Stimulated activated CD4-positive, alpha-beta T cell treated with anti-CD3 and anti-CD28 coated beads, Interleukin-15, amount 100 ng/mL, for 24 hours (primary cell): ENCODE results near the gene SLC23A3.

Experiments used
- DNase-seq: peaks from one replicate; pipeline ENCODE4 v3.0.0-alpha.2; 2020

Gene SLC23A3

DNA sequence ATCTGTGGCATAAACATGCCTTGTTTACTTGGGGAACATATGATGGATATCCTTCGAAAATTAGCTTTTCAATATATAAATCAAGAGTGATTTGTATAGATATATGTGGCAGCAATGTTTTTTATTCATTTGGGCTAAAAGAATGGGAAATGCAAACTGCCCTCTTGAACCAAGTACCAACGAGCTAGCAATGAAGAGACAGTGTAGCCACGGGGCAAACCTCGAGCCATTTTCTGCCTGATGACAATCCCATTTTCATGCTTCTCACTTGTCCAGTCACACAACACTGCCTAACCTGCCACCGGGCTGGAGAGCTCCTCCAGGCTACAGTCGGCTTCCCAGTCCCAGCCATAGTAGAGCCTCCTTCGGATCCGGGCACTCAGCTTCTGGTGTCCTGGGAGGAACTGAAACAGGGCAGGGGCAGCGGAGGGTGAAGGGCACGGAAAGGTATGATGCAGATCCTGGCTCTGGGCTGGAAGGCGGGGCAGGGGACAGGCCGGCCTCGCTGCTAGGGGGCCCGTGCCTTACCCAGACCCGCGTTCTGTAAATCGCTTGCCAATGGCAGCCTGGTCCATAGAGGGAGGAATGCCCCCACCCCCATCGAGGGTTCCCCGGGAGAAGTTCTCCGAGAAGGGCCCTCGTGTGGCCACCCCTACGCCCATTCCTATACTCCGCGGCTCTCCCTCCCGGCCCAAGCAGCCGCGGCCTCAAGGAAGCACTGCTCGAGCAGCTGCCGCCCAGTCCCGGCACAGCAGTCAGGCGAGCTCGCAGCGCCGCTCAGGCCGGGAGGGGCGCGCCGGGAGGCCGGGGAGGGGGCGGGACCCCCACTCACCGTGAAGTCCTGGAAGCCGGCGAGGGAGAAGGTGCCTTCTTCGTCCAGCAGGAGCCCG is 6.3 kb upstream of the SLC23A3 start:
- peak; percentile 59 for DNase-seq

DNA sequence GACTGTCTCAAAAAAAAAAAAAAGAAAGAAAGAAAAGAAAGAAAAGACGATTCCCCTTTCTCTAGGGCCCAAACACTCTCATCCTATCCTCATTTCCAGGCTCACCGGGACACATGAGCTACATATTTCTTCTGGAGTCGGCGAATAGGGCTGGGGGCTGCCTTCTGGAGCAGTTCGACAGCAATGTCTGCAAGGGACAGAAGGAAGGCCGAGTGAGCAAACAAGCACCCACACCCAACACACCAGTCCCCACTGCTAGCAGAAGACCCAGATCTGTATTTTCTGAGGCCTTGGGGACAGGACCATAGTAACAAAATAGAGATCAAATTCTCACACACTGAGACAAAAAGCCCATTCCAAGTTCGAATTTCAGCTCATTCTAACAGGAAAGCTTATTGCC is 5.7 kb upstream of the SLC23A3 start:
- DNase-seq = no peak

DNA sequence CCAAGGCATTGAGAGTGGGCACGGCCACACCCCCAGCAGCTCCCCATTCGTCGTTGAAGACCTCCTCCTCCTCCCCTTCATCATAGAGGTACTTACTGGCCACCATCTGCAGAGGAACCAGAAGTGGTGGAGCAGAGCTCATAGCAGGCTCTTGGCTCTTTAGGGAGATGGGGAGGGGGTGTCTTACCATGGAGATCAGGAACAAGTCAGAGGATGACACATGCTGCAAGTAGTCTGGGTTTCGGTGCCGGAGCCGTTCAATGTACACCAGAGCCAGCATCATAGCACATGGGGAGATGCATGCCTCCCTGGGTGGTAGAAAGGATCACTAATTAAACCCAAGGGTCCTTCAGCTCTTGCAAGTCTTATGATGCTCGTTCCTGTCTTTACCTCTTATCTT is 5.0 kb upstream of the SLC23A3 start:
- DNase-seq = no peak

DNA sequence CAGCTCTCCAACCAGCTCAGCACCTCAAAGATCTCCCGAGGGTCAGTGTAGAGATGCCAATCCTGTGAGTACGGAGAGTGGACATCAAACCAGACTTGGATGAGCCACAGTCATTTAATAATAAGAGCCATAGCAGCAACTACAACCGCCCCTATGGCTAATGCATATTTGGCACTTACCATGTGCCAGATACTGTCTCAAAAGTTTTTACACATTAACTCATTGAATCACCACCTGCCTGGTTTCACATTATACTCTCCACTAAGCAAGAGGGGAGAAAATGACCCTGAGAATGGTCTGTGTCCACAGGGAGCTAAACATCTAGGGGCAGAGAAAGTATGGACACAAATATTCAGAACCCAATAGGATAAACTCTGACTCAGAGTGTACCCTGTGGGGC is 4.3 kb upstream of the SLC23A3 start:
- DNase-seq = no peak

DNA sequence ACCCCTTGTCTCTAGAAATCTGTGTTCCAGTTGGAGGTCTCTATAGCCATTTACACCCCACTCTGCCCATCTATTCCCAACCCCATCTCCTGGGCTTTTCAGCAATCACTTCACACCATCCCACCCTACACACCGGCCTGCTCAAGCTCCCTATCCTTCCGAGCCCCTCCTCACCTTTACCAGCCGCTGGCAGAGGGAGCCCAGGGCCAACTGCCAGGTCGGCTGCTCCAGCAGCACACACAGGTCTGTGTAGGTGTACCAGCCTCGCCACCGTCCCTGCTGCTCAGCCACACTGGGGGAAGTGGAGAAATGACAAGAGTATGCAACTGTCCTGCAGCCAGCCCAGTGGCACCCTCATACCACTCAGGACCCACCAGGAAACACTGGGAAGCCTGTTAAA is 3.3 kb upstream of the SLC23A3 start:
- DNase-seq = no peak

DNA sequence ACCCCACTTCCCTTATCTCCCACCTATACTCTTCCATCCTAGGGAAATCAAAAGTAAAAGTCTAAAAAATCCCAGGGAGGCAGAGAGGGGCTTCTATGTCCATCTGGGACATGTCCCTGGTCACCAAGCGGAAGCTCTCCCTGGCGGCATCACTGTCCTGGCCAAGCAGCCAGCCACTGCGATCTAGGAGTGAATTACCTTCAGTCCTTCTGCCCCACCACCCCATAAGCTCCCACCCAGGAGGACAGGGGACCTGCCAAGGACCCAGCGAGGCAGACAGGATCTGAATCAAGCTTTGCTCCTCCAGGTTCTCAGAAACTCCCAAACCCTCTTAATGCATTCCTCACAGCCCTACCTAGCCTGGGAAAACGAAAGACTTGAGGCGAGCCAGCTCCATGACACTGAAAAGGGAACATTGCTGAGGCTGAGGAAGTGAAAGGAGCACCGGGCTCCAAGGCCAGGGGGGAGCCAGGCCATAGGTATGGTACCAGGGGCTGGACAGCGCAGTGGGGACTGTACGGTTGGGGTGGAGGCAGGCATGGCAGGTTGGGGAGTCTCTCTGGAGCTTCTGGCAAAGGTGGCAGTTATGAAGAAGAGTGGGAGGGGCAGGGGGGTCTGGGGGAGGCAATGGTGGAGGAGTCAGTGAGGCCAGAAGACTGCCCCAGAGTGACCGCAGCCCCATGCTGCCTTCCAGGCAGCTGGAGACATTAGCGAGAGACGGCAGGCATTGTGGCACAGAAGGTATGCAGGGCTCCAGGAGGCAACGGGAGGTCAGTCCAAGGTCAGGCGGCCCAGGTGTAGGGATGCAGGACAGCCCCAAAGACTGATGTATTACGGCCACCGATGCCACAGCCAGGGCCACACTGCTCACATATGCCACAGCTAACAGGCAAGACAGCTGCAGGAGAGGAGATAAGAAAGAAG is 2.7 kb upstream of the SLC23A3 start:
- DNase-seq = no peak

DNA sequence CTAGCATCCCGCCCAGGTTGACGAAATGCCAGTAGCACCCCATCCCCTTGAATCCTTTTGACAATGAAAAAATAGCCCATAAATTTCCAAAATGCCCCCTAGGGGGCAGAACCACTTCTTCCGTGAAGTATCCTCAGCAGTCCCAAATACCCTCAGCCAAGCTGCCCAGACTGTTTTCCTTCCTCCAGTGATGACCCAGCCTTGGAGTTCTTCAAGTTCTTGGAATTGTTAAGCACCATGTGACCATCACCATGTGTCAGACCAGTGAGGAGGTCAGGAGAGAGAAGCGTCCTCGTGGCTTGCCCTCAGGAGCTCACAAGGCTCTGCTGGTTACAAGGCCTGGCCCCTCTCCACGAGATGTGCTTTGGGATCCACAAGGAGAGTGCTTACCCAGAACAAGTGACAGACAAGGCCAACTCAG is 1.4 kb upstream of the SLC23A3 start:
- peak; percentile 40 for DNase-seq

DNA sequence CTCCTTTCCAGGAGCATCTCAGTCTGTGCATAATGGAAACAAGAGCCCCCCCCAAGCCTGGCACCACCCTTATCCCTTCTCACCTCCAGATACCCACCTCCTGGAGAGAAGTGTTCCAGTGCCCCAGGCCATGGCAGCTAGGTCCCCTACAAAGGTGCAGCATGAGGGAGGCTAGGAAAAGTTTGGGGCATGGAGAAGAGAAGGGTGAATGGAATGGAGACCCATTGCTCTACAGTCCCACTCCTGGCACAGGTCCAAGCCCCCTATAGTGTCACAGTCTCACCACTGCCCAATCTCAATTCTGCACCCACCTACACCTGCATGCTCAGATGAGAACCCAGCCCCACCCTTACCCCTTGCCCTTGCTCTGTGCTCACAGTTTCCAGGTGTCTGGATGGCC is 897 bp downstream of the SLC23A3 start:
- no peak for DNase-seq

DNA sequence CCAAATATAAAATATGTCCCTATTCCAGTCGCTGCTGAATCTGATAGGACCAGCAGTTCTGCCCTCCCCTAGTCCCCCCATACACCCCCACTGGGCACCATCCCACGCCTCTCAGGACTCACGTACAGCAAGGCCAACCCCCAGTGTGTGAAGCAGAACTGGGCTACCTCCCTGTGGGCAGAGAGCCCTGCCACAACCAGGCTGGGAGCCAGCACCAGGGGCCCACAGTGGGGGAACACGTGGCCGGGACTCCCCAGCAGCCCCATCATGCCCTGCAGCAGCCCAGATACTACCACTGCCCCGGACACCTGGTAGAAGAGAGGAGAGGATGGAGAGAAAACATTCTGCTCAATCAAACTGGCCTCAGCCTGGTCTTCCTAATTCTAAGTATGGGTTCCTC is 1.3 kb downstream of the SLC23A3 start:
- no peak for DNase-seq

DNA sequence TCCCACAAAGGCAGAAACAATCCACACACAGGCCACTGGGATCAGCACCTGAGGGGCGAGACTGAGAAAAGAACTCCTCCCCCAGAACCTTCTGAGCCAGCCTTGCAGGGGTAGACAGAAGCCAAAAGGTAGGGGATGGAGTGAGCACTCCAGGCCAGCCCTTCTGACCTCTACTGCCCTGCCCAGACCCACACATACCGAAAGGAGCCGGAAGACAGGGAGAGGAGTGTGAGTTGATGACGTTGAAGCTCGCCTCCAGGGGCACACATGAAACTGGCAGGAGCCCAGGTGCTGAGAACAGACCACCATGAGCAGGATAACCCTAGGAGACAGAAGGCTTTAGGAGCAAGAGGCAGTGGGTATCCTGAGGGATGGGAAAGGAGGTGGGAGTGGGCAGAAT is 1.8 kb downstream of the SLC23A3 start:
- DNase-seq = no peak

DNA sequence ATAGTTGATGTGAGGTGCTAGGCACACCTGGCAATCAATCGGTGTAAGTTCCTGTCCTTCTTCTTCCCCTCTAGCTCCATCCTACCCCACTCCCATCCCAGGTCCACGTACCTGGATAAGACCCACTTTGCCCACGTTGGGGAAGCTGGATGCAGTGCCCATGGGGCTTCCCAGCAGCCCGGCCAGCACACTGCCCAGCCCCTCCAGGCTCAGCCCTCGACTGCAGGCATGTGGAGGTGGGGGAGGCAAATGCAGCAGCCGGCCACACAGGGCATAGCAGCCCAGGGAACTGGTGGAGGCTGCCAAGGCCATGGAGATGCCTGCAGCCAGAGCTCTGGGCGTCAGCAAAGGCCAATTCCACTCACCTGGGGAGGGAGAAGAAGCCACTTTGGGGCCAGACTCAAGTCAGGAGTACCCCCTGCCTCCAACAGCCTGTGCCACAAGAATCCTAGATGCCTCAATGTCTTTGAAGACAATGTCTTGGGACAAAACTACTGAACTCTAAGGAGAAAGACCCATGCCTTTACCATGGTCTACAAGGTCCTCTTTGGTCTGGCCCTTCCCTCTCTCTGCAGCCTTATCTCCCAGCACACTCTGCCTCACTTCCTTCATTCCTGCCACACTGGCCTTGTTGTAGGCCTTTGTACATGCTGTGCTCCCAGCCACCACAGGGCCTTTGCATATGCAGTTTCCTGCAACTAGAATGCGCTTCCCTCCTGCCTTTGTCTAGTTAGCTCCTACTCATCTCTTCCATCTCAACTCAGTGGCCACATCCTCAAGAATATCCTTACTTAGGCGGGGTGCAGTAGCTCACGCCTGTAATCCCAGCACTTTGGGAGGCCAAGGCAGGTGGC is 4.5 kb downstream of the SLC23A3 start:
- no peak for DNase-seq

DNA sequence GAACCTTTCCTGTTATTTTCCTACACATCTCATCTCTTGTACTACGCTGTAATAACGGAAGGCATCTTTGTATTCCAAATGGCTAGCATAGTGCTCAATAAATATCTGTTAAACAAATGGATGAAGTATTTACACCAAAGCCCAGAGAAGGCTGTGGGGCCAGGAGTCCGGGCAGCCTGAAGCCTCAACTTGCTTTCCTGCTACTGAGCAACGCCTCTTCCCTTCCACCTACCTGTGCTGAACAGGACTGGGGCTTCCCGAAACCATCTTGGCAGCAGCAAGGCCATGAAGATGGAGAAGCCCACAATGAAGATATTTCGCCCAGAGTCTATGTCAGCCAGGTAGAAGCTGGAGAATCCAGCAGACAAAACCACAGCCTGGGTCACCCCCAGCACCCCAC is 6.7 kb downstream of the SLC23A3 start:
- DNase-seq = no peak

DNA sequence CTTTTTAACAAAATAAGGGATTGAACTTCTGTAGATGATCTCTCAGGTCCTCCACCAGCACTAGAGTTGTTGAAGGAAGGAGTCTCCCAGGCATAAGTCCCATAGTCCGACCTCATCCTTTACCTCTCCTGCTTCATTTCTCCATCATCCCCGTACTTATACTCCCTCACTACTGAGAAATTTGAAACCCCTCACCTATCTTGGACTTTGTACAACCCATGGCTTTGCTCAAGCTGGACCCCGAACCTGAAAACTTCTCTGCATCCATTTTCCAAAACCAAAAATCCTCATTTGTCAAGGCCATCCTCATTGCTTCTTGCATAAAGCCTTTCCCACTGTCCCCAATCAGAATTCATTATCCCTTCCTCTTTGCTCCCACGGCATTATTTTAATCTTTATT is 8.7 kb downstream of the SLC23A3 start:
- DNase-seq = no peak

DNA sequence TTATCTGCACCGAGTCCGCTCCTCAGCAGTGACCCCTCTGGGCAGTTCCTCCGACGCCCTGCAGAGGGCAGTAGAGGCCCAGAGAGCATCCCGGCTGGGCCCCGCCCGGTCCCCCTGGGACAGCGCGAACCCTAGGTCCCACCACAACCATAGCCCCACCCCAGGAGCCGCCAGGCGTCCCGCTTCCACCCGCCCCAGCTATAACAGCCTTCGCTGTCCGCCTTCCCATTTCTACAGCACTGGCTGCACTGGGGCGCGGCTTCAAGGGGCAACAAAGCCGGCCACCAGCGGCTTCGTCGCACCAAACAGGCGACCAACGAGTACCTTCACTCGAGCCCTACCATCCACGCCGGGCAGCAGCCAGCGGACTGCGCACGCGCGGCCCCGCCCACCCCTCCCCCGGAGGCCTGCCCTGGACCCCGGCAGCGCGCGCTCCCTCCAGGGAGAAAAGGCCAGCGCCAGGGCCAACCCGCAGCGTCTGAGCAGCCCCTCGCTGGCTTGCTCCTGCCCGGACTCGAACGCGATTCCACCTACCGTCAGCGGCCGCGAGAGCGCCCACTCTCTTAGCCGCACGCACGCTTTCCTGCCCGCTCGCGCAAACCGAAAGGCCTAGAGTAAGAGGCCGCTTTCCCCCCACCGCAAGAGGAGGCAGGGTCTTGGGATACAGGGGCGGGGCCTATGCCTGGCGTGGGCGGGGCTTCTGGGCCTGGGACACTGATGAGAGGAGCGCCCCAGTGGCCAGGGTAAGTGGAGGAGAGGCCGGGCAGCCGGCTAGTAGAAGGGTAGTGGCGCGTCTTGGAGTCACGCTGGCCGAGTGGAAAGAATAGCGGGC is 9.4 kb downstream of the SLC23A3 start, which contains the start of gene NHEJ1:
Gene NHEJ1, minus strand, starts transcription at position 630 of the 832 bp plus-strand sequence. CDS start 2,453 bp downstream, outside the sequence.
- peak; percentile 97 for DNase-seq

DNA sequence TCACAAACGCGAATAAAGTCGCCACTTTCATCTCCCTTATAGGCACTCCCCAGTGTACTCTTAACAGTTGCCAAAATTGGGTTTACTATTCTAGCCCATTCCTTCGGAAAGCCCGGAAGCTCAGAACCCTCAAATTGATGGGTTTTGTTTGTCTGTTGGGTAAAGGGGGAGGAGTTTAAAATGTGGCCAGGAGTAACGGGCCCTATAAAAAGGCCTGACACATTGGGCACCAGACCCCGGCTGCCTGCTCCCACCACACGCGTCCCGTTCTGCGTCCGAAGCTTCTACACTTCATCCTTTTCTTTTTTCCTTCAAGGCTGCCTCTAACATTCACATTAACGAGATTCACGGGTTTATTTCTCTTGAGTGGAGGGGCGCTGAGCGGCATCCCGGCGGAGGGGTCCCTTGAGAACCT is 10.1 kb downstream of the SLC23A3 start:
- DNase-seq = no peak

DNA sequence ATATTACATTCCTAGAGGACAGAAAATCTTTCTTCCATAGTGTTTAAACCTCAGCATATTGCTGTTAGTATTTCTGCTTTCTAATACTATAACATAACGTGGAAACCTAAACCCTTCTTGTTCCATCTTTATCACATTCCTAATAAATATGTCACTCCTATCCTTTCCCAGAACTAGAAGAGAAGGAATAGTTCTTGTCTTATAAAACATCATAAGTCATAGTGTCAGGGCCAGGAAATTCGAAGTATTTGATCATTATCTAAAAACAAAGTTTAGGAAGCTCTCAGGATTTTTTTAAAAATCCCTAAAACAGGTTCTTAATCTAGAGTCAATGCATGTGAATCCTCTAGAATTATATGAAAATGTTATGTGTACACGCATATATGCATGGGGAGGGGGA is 11.2 kb downstream of the SLC23A3 start:
- DNase-seq = no peak

DNA sequence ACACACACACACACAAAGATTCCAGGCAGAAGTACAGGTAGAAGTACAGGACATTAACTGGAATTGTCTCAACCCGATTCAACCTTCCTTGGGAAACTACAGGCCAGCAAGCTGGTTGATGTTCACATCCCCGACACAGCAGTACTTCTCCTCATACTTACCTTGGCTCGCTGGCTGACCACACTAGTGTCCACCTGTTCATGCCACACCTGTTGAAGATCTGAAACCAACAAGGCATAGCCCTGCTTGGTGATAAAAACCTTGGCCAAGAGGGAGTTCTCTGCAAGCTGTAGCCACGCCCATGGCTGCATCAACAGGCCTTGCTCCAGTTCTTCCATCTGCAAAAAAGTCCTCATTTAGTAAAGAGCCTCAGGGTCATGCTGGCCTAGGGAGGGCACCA is 11.8 kb downstream of the SLC23A3 start:
- DNase-seq = no peak

DNA sequence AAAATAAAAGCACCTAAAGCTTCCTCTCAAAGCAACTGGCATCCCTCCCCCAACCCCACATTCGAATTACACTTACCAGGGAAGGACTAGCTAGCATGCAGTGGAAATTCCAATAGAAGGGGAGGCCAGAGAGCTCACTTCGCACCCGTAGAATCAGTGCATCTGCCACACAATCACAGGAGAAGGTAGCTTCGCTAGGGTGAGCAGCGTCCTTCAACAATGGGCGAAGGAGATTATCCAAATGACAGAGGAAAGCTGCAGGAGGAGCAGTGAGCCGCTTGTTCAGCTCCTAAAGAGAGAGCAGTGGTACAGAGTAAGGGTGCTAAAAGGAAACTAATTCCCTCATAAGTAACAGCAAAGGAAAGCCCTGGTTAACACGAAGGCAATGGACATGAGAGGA is 12.4 kb downstream of the SLC23A3 start:
- no peak for DNase-seq

DNA sequence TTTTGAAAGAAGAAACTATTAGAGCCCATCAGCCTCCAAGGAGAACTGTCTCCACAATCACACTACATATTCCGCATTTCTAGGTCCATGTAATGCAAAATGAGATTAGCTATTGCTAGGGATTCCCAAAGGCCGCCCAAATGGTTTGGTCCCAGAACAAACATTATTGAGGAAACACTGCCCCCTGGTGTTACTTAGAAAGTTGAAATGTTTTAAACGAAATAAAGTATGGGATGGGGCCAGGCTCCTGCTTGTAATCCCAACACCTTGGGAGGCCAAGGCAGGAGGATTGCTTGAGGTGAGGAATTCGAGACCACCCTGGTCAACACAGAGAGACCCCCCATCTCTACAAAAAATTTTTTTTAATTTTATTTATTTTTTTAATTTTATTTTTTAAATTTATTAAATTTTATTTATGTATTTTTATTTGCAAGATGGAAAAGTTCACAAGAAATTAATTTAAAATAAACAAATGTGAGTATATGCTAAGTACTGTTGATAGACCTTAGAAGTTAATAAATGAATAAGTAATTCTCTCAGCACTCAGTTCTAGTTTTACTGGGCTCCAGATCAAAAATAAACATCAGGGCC is 14.7 kb downstream of the SLC23A3 start:
- peak; percentile 38 for DNase-seq

DNA sequence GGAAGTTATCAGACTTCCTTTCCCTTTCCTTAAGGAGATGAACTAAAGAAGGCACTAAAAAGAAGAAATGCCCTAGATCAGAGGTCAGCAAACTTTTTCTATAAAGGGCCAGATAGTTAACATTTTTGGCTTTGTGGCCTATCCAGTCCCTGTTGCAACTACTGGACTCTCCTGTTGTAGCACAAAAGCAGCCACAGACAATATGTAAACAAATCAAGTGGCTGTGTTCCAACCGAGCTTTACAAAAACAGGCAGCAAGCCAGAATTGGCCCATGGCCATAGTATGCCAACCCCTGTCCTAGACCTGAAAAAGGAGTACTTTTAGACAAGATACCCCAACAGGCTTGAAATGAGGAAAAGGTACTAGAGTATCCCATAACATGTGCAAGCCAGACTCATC is 20.2 kb downstream of the SLC23A3 start:
- no peak for DNase-seq

DNA sequence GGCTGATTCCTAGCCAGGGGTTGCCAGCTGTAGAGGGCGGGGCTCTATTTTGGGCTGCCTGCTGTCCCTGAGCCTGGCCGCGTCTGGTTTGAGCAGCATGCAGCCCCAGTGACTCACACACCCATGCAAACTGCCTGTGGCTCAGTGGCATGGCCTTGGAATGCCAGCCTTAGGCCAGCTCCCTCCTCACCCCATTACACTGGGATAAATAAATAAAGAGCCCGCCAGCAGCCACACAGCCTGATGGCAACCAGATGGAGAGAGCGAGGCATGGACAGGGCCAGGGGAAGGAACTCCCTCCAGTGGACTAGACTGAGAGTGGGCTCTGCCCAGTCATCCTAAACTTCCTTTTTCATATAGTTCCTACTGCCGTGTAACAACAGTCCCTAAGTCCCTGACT is 27.5 kb downstream of the SLC23A3 start:
- DNase-seq = no peak

DNA sequence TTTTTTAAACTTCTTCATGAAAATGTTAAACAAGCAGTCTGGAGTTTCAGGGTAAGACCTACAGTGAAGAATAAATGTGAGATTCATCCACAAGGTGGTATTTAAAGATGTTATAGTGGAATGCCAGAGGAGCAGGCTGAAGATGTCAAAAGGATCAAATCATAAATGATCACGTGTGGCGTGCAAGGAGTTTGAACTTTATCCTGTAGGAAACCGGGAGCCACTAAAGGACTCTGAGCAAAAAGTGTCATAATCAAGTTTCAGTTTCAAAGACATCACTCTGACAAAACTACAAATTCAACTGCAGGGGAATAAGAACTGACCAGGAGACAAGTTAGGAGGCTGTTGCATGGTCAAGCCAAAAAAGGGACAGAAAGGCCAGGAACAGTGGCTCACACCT is 29.1 kb downstream of the SLC23A3 start:
- DNase-seq = no peak
